GM18519 (cell line): ENCODE measurements around the gene ALG1.
"Not testable (repeated sequence)": the region's sequence is repeated elsewhere in the genome, so short reads cannot be mapped to it uniquely, and the experiment has no call there.

Experiments
- ATAC-seq: cut with Tn5 transposase; IDR thresholded peaks from one replicate; pipeline ENCODE4 v1.9.1; 2021; ENCODE audit warnings: mild to moderate bottlenecking, moderate library complexity; ENCODE audit not compliant: unreplicated experiment, low FRiP score

Gene ALG1

DNA sequence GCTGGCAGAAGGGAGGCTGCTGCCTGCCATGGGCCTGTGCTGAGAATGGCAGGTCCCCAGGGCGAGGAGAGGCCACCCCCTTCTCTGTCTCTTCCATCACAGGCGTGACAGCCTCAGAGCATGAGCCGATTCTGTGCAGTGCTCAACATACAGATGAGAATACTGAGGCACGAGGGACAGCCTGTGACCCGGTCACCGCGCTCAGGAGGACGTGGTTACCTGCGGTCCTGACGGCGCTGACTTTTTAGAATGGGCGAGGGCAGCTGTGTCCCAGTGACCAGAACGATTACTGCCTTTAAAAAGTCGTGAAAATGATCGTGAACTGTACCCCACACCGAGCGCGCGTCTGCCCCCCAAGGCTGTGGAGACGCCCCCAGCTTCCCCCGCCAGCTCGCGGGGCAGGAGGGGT lies 25.4 kb downstream of the ALG1 start:
- not testable (repeated sequence) for ATAC-seq

- not testable (repeated sequence) for ATAC-seq
Measured at GRCh38 chr16:5097470-5098220, 26.0 kb downstream of the ALG1 start, which contains the start of gene EEF2KMT. Gene EEF2KMT, minus strand, starts transcription at chr16:5097795. Its CDS starts 56 bp downstream, at chr16:5097739.

- ATAC-seq: not testable (repeated sequence)
Measured at GRCh38 chr16:5098221-5099159, 26.8 kb downstream of the ALG1 start.

GRCh38 chr16:5099174-5099573 lies 27.5 kb downstream of the ALG1 start:
- ATAC-seq: not testable (repeated sequence)

DNA sequence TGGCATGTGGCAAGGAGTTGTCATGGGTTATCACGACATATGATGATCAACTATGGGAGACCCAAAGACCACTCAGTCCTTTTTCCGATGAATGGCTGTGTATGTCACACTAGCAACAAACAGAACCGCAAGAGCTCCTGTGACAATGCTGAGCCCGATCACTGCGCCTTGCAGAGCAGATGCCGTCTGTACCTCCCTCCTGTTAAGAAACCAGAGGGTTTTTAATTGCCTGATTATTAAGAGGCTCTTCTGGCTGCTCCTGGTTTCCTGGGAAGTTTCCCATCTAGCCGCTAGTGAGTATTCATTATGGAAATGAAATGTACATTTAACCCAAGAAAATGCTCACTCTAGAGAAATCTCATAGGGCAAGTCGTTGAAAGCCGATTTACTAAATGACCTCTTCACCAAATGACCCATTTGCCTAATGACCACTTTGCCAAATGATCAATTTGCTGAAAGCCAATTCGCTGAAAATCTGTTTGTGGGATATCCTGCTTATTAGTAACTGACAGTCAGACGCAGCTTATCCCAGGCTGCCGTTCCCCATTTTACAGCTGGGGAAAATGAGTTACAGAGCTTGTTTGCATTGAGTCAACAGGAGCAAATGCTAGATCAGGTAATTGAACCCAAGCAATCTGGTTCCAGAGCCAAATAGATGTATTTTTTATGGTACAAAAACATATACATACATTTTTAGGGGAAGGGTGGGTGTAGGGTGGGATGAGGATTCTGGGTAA lies 31.8 kb downstream of the ALG1 start:
- ATAC-seq: not testable (repeated sequence)

GRCh38 chr16:5105039-5105438 lies 33.4 kb downstream of the ALG1 start:
- ATAC-seq: not testable (repeated sequence)

GRCh38 chr16:5108505-5109158 lies 37.0 kb downstream of the ALG1 start:
- ATAC-seq: no peak

DNA sequence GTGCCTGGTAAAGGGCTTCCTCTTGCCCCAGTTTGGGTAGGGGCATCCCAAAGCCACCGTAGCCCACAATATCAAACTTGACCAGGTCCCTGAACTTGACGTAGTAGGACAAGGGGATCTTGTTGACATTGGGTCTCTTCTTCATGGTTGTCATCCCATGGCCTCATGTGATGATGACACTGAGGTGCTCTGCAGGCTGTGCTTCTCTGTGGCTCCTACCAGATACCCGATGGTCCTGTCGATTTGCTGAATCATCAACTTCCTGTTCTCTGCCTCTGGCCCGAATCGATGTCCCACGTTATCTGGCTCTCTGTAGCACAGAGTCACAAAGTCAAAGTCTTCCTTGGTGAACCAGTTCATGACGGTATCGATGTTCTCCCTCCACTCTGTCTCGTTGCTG lies 39.3 kb downstream of the ALG1 start:
- not testable (repeated sequence) for ATAC-seq

DNA sequence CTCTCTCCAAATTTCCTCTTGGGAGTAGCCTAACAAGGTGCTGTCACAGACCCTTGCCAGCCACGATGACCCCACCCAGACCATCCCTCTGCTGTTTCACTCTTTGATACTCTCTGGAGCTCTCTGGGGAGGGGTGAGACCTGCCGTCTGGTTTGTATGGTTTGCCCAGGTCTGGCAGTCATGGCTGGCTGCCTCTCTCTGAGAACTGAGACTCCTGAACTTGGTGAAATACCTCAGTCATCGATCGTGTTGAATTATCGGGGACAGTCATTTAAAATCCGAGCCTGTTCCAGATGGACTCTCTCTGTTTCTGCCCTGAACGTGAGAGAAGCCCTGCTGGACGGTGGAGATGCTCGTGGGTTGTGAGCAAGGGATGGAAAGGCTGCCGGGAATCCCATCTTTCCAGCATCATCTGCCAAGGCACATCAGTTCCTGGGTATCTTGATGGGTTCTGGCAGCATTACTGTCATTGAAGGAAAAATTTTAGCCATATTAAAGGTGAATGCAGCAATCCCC lies 45.2 kb downstream of the ALG1 start:
- not testable (repeated sequence) for ATAC-seq

- not testable (repeated sequence) for ATAC-seq
Measured at GRCh38 chr16:5117300-5118087, 45.9 kb downstream of the ALG1 start.

DNA sequence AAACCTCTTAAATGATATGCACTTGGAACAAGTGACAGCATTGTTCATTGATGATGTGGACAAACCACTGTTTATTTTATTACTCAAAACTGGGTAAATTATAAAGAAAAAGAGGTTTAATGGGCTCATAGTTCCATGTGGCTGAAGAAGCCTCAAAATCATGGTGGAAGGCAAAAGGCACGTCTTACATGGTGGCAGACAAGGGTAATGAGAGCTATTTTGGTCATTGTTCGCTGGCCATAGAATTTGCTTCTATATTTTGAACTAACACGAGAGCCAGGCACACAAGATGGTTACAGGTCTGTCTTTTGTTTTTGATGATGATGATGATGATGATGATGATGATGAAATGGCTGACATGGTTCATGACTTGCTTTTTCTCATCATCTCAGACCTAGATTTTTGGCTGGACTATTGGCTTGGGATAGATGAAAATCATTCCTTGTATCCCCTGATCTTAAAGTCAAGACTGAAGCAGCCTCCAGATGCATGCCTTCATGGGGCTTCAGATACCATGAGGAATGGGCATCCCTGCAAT lies 59.9 kb downstream of the ALG1 start:
- ATAC-seq: not testable (repeated sequence)

GRCh38 chr16:5132915-5133600 lies 61.4 kb downstream of the ALG1 start:
- not testable (repeated sequence) for ATAC-seq

DNA sequence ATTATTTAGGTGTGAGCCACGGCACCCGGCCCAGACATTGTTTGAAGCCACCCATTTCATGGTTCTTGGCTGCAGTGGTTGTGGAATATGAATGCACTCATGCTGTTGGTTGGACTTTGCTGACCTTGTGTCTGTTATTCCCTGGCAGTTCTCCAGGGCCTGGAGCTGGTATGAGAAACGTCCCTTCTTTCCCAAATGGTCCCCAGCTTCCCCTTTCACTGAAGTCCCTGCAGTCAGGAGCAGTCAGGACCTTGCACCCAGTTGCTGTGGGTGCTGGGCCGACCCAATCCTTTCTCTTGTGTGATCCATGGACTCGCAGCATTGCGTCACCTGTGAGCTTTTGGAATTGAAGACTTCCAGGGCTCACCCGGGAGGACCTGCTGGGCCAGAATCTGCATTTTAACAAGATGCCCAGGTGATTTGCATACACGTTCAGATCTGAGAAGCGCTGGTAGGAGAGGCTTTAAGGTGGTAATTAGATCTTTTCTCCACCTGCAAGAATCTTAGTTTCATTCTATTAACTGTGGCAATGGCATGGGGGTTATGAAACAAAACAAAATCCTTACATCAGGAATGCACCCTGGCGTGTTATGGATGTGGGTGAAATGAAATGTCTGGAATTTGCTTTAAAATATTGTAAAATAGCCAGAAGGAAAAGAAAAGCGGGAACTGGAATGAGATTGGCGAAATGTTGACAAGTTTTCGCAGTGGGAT lies 63.3 kb downstream of the ALG1 start:
- not testable (repeated sequence) for ATAC-seq
